Measurements from ENCODE around the gene FRRS1L. TPM values are rescaled to one million over a fixed set of nuclear protein-coding genes. Genes with fewer than 3 reads are reported as not detected.
A peak's percentile ranks its signal among the peaks of the same experiment; 100 is the strongest.

FRRS1L gene
- total RNA-seq, 1 donor from 2014 or later: 0.03 TPM

GRCh38 chr9:109124121-109124520 lies 42.9 kb downstream of the FRRS1L start:
- Mint-ChIP-seq H3K27me3 (ENCODE audit: unreplicated experiment) (no peaks in the 10 kb centered on the region), H3K4me3 (ENCODE audit: unreplicated experiment) (no peak overlapping the region), H3K36me3 (ENCODE audit: low read depth, unreplicated experiment) (no peaks in the 10 kb centered on the region), H3K9me3 (ENCODE audit: unreplicated experiment) (no peaks in the 10 kb centered on the region), H3K27ac (ENCODE audit: unreplicated experiment) (no peak overlapping the region), H3K4me1 (ENCODE audit: unreplicated experiment) (peaks cover 14% of the 10 kb centered on the region)
- no peak for TF ChIP-seq CTCF (IDR thresholded peaks at IDR 0.05; ENCODE audit: unreplicated experiment)
- DNase-seq (ENCODE audit: low spot score): no peak

GRCh38 chr9:109122726-109123621 lies 44.1 kb downstream of the FRRS1L start:
- H3K27me3 Mint-ChIP-seq (ENCODE audit: unreplicated experiment): peaks cover 7% of the 10 kb centered on the region
- H3K27ac Mint-ChIP-seq (ENCODE audit: unreplicated experiment): no peak overlapping the region
- no peak for TF ChIP-seq CTCF (IDR thresholded peaks at IDR 0.05; ENCODE audit: unreplicated experiment)
- H3K9me3 Mint-ChIP-seq (ENCODE audit: unreplicated experiment): no peaks in the 10 kb centered on the region
- no peak for DNase-seq (ENCODE audit: low spot score)
- H3K4me3 Mint-ChIP-seq (ENCODE audit: unreplicated experiment): no peak overlapping the region
- H3K36me3 Mint-ChIP-seq (ENCODE audit: low read depth, unreplicated experiment): no peaks in the 10 kb centered on the region
- peaks cover 24% of the 10 kb centered on the region for H3K4me1 Mint-ChIP-seq (ENCODE audit: unreplicated experiment)

GRCh38 chr9:109121232-109121796 lies 45.7 kb downstream of the FRRS1L start:
- H3K27ac Mint-ChIP-seq (ENCODE audit: unreplicated experiment): no peak overlapping the region
- H3K27me3 Mint-ChIP-seq (ENCODE audit: unreplicated experiment): peaks cover 7% of the 10 kb centered on the region
- DNase-seq (ENCODE audit: low spot score): no peak

GRCh38 chr9:109120204-109120789 lies 46.8 kb downstream of the FRRS1L start:
- Mint-ChIP-seq H3K4me1 (ENCODE audit: unreplicated experiment) (peaks cover 28% of the 10 kb centered on the region), H3K27ac (ENCODE audit: unreplicated experiment) (no peak overlapping the region), H3K27me3 (ENCODE audit: unreplicated experiment) (peaks cover 7% of the 10 kb centered on the region), H3K9me3 (ENCODE audit: unreplicated experiment) (no peaks in the 10 kb centered on the region), H3K4me3 (ENCODE audit: unreplicated experiment) (peak overlapping the region; percentile 80), H3K36me3 (ENCODE audit: low read depth, unreplicated experiment) (peaks cover 4% of the 10 kb centered on the region)
- no peak for TF ChIP-seq CTCF (IDR thresholded peaks at IDR 0.05; ENCODE audit: unreplicated experiment)
- DNase-seq (ENCODE audit: low spot score): no peak

More at GRCh38 chr9:109121232-109121796, 45.7 kb downstream of the FRRS1L start:
- TF ChIP-seq CTCF (IDR thresholded peaks at IDR 0.05; ENCODE audit: unreplicated experiment): no peak
- no peaks in the 10 kb centered on the region for H3K9me3 Mint-ChIP-seq (ENCODE audit: unreplicated experiment)
- peaks cover 28% of the 10 kb centered on the region for H3K4me1 Mint-ChIP-seq (ENCODE audit: unreplicated experiment)
- peaks cover 4% of the 10 kb centered on the region for H3K36me3 Mint-ChIP-seq (ENCODE audit: low read depth, unreplicated experiment)
- no peak overlapping the region for H3K4me3 Mint-ChIP-seq (ENCODE audit: unreplicated experiment)
